ENCODE measurements around the gene RBBP6. TPM values are rescaled to one million over a fixed set of nuclear protein-coding genes. Genes with fewer than 3 reads are reported as not detected.

Gene RBBP6
- total RNA-seq, 1 donor = 30.7 TPM

DNA sequence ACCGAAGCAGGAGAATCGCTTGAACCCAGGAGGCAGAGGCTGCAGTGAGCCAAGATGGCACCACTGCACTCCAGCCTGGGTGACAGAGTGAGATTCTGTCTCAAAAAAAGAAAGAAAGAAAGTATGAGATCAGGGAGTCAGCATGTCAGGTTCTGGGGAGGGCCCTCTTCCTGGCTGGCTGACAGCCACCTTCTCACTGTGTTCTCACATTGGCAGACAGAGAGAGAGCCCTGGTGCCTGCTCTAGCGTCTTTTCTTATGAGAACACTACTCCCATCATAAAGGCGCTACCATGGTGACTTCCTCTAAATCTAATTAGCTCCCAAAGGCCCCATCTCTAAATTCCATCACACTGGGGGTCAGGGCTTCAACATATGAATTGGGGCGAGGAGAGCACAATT is 27.6 kb upstream of the RBBP6 start:
- no peak for DNase-seq (ENCODE audit: low read depth)
- TF ChIP-seq, protein P1, sequence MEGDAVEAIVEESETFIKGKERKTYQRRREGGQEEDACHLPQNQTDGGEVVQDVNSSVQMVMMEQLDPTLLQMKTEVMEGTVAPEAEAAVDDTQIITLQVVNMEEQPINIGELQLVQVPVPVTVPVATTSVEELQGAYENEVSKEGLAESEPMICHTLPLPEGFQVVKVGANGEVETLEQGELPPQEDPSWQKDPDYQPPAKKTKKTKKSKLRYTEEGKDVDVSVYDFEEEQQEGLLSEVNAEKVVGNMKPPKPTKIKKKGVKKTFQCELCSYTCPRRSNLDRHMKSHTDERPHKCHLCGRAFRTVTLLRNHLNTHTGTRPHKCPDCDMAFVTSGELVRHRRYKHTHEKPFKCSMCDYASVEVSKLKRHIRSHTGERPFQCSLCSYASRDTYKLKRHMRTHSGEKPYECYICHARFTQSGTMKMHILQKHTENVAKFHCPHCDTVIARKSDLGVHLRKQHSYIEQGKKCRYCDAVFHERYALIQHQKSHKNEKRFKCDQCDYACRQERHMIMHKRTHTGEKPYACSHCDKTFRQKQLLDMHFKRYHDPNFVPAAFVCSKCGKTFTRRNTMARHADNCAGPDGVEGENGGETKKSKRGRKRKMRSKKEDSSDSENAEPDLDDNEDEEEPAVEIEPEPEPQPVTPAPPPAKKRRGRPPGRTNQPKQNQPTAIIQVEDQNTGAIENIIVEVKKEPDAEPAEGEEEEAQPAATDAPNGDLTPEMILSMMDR (IDR thresholded peaks at IDR 0.05; ENCODE audit: insufficient read depth, low read length) = no peak
- no peak overlapping the region for H3K4me3 ChIP-seq (ENCODE audit: low read depth, low read length)

DNA sequence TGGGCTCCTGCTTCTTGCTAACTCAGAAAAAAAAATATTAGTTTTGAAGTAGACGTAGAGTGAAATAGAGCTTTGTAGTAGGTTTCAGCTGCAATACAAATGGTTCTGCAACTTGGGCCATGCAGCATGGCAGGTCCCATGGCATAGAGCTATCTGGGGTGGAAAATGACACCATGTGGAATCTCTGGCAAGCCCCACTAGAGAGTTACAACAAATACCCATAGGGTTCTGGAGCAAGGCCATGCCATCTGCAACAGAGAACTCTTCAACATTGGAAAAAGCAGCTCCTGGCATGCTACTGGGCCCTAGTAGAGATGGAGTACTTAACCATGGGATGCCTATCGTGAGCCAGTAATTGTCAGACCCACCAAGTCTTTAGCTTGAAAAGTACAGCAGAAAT is 25.3 kb upstream of the RBBP6 start:
- TF ChIP-seq, protein P1 (IDR thresholded peaks at IDR 0.05; ENCODE audit: insufficient read depth, low read length) = no peak
- no peak overlapping the region for H3K4me3 ChIP-seq (ENCODE audit: low read depth, low read length)
- DNase-seq (ENCODE audit: low read depth) = no peak

DNA sequence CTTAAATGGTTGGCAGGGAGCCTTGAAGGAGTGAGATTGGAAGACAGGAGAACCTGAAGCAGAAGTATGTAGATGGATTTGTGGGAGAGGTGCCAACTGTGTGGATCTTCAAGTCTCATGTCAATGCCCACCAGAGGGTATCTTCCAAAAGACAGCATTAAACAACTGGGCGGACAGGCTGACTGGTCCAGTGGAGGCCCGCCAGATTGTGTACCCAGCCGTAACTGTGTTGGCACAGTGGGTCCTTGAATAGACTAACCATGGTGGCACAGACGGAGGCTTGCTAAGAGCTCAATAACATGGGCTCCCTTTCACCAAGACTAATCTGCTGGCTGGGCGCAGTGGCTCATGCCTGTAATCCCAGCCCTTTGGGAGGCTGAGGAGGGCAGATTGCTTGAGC is 24.2 kb upstream of the RBBP6 start:
- no peak overlapping the region for H3K4me3 ChIP-seq (ENCODE audit: low read depth, low read length)
- TF ChIP-seq, protein P1 (IDR thresholded peaks at IDR 0.05; ENCODE audit: insufficient read depth, low read length) = no peak
- DNase-seq (ENCODE audit: low read depth) = no peak

DNA sequence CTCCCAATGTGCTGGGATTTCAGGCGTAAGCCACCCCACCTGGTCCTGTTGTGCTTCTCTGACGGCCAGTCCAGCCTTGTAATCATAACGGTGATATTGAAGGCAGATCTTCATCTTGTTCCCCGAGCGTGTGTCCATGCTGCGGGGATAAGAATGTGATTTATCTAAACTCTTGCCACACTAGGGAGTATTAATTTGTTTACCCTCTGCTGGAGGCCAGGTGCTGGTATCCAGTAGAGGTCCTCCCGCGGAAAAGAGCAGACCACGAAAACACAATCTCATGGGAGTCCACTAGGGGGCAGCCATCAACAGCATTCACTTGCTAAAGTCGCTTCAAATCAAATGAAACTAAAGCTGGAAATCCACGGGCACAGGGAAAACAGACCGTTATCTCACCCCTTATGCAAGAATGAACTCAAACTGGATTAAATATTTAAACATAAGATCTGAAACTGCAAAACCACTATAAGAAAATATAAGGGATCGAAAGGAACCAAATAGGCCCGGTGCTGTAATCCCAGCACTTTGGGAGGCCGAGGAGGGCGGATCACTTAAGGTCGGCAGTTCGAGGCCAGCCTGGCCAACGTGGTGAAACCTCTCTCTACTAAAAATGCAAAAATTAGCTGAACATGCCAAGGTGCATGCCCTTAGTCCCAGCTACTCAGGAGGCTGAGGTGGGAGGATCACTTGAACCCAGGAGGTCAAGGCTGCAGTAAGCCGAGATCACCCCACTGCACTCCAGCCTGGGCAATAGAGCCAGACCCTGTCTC is 22.3 kb upstream of the RBBP6 start:
- DNase-seq (ENCODE audit: low read depth) = peak; percentile 93
- peak overlapping the region; percentile 28 for H3K4me3 ChIP-seq (ENCODE audit: low read depth, low read length)
- TF ChIP-seq, protein P1 (IDR thresholded peaks at IDR 0.05; ENCODE audit: insufficient read depth, low read length) = peak; percentile 88

DNA sequence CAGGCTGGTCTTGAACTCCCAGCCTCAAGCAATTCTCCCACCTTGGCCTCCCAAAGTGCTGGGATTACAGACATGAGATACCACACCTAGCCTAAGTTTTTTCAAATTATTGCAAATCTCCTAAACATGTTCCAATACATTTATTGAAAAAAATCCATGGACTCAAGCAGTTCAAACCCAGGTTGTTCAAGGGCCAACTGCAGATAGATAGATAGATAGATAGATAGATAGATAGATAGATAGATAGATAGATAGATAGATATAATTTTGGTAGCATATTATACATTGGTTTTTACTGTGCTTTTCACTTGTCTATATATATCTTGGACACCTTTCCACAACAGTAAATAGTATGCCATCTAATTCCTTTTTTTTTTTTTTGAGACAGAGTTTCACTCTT is 20.9 kb upstream of the RBBP6 start:
- H3K4me3 ChIP-seq (ENCODE audit: low read depth, low read length) = no peak overlapping the region
- TF ChIP-seq, protein P1 (IDR thresholded peaks at IDR 0.05; ENCODE audit: insufficient read depth, low read length) = no peak
- DNase-seq (ENCODE audit: low read depth) = no peak

DNA sequence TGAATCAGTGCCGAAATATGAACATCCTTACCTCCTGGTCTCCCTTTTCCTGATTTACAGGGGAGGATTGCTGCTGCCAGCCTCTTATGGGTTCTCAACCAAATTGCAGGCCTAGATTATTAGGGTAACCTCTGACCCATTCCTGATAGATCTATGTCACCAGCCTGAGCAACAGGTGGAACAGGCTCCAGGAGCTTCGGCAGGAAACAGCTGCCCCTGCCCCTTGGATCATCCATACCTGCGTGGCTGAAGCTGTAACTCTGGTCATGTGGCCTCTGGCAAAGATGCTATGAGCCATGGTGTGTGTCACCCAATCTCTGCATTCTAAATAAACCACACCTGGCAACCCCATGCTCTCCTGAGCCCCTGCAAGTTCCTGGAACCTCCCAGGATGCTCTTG is 18.4 kb upstream of the RBBP6 start:
- DNase-seq (ENCODE audit: low read depth) = no peak
- no peak overlapping the region for H3K4me3 ChIP-seq (ENCODE audit: low read depth, low read length)
- TF ChIP-seq, protein P1 (IDR thresholded peaks at IDR 0.05; ENCODE audit: insufficient read depth, low read length) = no peak

DNA sequence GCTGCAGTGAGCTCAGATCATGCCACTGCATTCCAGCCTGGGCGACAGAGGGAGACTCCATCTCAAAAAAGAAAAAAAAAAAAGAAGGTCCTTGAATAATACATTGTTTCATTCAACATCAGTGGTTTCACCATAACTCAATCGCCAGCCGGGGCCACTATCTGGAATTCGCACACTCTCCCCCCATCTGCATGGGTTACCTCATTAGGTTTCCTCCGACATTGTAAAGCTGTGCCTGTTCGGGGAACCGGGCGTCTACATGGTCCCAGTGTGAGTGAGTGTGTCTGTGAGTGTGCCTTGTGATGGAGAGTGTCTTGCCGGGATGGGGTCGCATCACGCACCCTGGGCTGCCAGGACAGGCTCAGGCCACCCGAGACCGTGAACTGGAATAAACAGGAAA is 16.6 kb upstream of the RBBP6 start:
- TF ChIP-seq, protein P1 (IDR thresholded peaks at IDR 0.05; ENCODE audit: insufficient read depth, low read length) = no peak
- no peak overlapping the region for H3K4me3 ChIP-seq (ENCODE audit: low read depth, low read length)

More for the DNA sequence above, 16.6 kb upstream of the RBBP6 start:
- no peak for DNase-seq (ENCODE audit: low read depth)
